A673 (cell line): ENCODE measurements around the gene NCLN. TPM values are rescaled to one million over a fixed set of nuclear protein-coding genes. Genes with fewer than 3 reads are reported as not detected.

Experiments
- BruUV-seq: library from RNA; stranded (reverse); fragments of 400-500 nt; replicated peaks from 2 replicates; lab custom pipeline; 2021; lab: Mats Ljungman, UMichigan
- CTCF ChIA-PET: fragments of 300-600 bp; sonication (Branson Sonifier 250); formaldehyde crosslinking; loops from one replicate; lab custom pipeline; 2022; ENCODE audit warnings: antibody characterized with exemption; lab: Charles Lee
- POLR2A ChIA-PET: fragments of 300-600 bp; sonication (Branson Sonifier 250); formaldehyde crosslinking; loops from one replicate; lab custom pipeline; 2022; ENCODE audit warnings: antibody characterized with exemption; ENCODE audit not compliant: low non-redundant PET; lab: Charles Lee
- DNase-seq: peaks from one replicate; pipeline ENCODE4 v3.0.0-alpha.2; 2015; ENCODE audit warnings: low spot score
- H3K27ac ChIP-seq: fragments of 200-600 bp; sonication (generic); 2 replicates; pipeline ENCODE4 v1.5.1; 2016; ENCODE audit warnings: mixed run types, low read depth, mild to moderate bottlenecking, mixed read lengths, antibody characterized with exemption, low read length; ENCODE audit not compliant: poor library complexity, severe bottlenecking
- H3K27me3 ChIP-seq: fragments of 200-600 bp; sonication (generic); replicated peaks from 2 replicates; pipeline ENCODE4 v1.6.1; 2017; ENCODE audit warnings: mixed run types, low read depth, mild to moderate bottlenecking, mixed read lengths, antibody characterized with exemption, low read length; ENCODE audit not compliant: insufficient read depth, poor library complexity
- H3K36me3 ChIP-seq: fragments of 200-600 bp; sonication (generic); 2 replicates; pipeline ENCODE4 v1.6.1; 2016; ENCODE audit warnings: mixed run types, mild to moderate bottlenecking, mixed read lengths, antibody characterized with exemption, low read length; ENCODE audit not compliant: insufficient read depth, poor library complexity, severe bottlenecking
- H3K4me1 ChIP-seq: fragments of 200-600 bp; sonication (generic); 2 replicates; pipeline ENCODE4 v1.6.1; 2017; ENCODE audit warnings: mixed run types, mild to moderate bottlenecking, mixed read lengths, antibody characterized with exemption, low read length; ENCODE audit not compliant: insufficient read depth, poor library complexity, severe bottlenecking
- H3K4me3 ChIP-seq: fragments of 200-600 bp; sonication (generic); 2 replicates; pipeline ENCODE4 v1.5.1; 2016; ENCODE audit warnings: low read depth, mixed run types, mild to moderate bottlenecking, mixed read lengths, low read length; ENCODE audit not compliant: poor library complexity, severe bottlenecking
- H3K9me3 ChIP-seq: fragments of 200-600 bp; sonication (generic); 2 replicates; pipeline ENCODE4 v1.6.1; 2016; ENCODE audit warnings: mixed run types, low read depth, mild to moderate bottlenecking, mixed read lengths, antibody characterized with exemption, low read length; ENCODE audit not compliant: poor library complexity, severe bottlenecking
- EZH2 ChIP-seq: fragments of 200-600 bp; sonication (generic); IDR thresholded peaks from 2 replicates; pipeline ENCODE4 v1.6.1; 2017; ENCODE audit warnings: borderline replicate concordance, low read depth, mild to moderate bottlenecking, mixed read lengths, antibody characterized with exemption, low read length; ENCODE audit not compliant: poor library complexity, severe bottlenecking
- intact Hi-C: fragments of 100-400 bp; cut with micrococcal nuclease; formaldehyde crosslinking; loops from one replicate; pipeline ENCODE4 v1.10.0; 2022; ENCODE audit not compliant: unreplicated experiment
- total RNA-seq: library from RNA; stranded (reverse); gene quantifications from 2 replicates; pipeline ENCODE4 v1.2.3, GENCODE V29; 2021
- TF ChIP-seq, protein P1 (sequence below): fragments of 300-800, 200-600 bp; sonication (generic); conservative IDR thresholded peaks from 2 replicates; pipeline ENCODE4 v1.5.1; 2017; ENCODE audit warnings: low read depth, mild to moderate bottlenecking, antibody characterized with exemption, low read length, moderate library complexity, mixed read lengths

NCLN gene
- total RNA-seq, 1 experiment from 2014 or later, result 122 TPM

DNA sequence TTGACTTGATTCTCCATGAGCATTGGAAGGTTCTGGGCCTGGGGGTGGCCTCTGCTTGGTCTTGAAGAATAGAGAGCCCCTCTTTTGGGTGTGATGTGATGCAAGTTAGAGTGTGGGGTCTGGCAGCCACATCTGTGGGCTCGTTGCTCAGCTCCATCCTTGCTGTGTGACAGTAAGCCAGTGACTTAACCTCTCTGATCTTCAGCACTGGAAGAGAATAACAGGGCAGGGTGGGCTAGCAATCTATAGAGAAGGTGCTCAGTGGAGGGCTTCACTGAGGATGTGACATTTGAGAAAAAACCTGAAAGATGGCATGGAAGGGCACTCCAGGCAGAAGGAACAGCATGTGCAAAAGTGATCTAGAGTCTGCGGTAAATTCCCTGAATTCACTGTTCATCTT is 66.9 kb downstream of the NCLN start:
- POLR2A ChIA-PET, result no interaction called here
- TF ChIP-seq, protein P1, sequence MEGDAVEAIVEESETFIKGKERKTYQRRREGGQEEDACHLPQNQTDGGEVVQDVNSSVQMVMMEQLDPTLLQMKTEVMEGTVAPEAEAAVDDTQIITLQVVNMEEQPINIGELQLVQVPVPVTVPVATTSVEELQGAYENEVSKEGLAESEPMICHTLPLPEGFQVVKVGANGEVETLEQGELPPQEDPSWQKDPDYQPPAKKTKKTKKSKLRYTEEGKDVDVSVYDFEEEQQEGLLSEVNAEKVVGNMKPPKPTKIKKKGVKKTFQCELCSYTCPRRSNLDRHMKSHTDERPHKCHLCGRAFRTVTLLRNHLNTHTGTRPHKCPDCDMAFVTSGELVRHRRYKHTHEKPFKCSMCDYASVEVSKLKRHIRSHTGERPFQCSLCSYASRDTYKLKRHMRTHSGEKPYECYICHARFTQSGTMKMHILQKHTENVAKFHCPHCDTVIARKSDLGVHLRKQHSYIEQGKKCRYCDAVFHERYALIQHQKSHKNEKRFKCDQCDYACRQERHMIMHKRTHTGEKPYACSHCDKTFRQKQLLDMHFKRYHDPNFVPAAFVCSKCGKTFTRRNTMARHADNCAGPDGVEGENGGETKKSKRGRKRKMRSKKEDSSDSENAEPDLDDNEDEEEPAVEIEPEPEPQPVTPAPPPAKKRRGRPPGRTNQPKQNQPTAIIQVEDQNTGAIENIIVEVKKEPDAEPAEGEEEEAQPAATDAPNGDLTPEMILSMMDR, result no peak
- no TSS peak for BruUV-seq

DNA sequence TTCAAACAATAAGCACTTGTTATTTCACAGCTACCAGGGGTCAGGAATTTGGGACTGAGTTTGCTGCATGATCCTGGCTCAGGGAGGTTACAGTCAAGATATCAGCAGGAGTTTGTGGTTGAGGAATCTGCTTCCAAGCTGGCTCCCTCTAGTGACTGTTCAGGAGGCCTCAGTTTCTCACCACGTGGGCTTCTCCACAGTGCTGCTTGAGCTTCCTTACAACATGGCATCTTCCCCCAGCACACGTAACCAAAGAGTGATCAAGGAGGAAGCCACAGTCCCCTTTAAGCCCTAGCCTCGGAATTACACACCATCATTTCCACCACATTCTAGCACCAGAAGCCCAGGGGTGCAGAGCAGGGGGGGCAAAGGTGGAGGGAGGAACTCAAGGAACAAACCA is 67.5 kb downstream of the NCLN start:
- no TSS peak for BruUV-seq
- POLR2A ChIA-PET, result no interaction called here
- peaks cover 11% of the 10 kb centered on the region for H3K4me1 ChIP-seq
- H3K9me3 ChIP-seq, result peaks cover 6% of the 10 kb centered on the region
- no peak overlapping the region for H3K4me3 ChIP-seq
- H3K36me3 ChIP-seq, result no peaks in the 10 kb centered on the region
- no peak for TF ChIP-seq EZH2
- TF ChIP-seq, protein P1, result 0 out of 2 replicates have a peak, but pooled peaks have one; percentile 12
- CTCF ChIA-PET, result interaction anchor here (0.6 kb wide), 1 partner anchor 13 kb away, joined by 4 read pairs; no protein-coding TSS in a partner anchor
- no peak overlapping the region for H3K27ac ChIP-seq
- no peak for DNase-seq
- intact Hi-C loops, result no loop called here
- no peaks in the 10 kb centered on the region for H3K27me3 ChIP-seq

More for the DNA sequence above, 66.9 kb downstream of the NCLN start:
- no peaks in the 10 kb centered on the region for H3K36me3 ChIP-seq
- no peak overlapping the region for H3K27ac ChIP-seq
- no peak for DNase-seq
- H3K27me3 ChIP-seq, result no peaks in the 10 kb centered on the region
- peaks cover 11% of the 10 kb centered on the region for H3K4me1 ChIP-seq
- intact Hi-C loops, result no loop called here
- peaks cover 6% of the 10 kb centered on the region for H3K9me3 ChIP-seq
- H3K4me3 ChIP-seq, result no peak overlapping the region
- CTCF ChIA-PET, result interaction anchor here (0.6 kb wide), 1 partner anchor 13 kb away, joined by 4 read pairs; no protein-coding TSS in a partner anchor

DNA sequence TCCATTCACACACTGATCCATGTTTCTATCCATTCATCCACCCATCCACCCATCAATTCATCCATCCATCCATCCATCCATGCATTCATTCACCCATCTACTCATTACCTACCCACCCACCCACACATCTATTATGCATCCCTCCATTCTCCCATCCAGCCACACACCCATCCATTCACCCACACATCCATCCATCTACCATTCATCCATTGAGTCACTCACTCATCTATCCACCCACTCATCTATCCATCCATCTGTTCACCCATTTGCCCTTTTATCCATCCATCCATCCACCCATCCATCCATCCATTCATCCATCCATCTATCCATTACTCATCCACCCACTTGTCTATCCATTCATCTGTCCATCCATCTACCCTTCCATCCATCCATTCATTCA is 68.8 kb downstream of the NCLN start:
- POLR2A ChIA-PET, result no interaction called here

More for the DNA sequence above, 68.8 kb downstream of the NCLN start:
- no TSS peak for BruUV-seq
- TF ChIP-seq, protein P1, result no peak
- Histone ChIP-seq H3K4me3 (no peak overlapping the region), H3K27ac (no peak overlapping the region), H3K36me3 (no peaks in the 10 kb centered on the region), H3K27me3 (no peaks in the 10 kb centered on the region), H3K9me3 (peaks cover 6% of the 10 kb centered on the region), H3K4me1 (peaks cover 3% of the 10 kb centered on the region)
- CTCF ChIA-PET, result no interaction called here
- no peak for DNase-seq
- intact Hi-C loops, result no loop called here
